Caki2 (cell line): ENCODE results near the gene HS1BP3. TPM values are rescaled to one million over a fixed set of nuclear protein-coding genes. Genes with fewer than 3 reads are reported as not detected.

ENCODE experiments used
- DNase-seq: peaks from one replicate; pipeline ENCODE4 v3.0.0-alpha.2; 2015; ENCODE audit warnings: low read depth
- in situ Hi-C: cut with HindIII; loops from 2 replicates; pipeline ENCODE4 v1.10.0; 2016; ENCODE audit warnings: low sequenced_read_pairs, low pct_unique_long_range_greater_than_20kb, mixed read lengths
- total RNA-seq: library from RNA; depleted of rRNA; stranded (reverse); fragments of >200 nt; shearing (Covaris generic); gene quantifications from 2 replicates; pipeline ENCODE4 v1.2.3, GENCODE V29; 2014; ENCODE audit warnings: low replicate concordance; rRNA removed

Gene HS1BP3
- total RNA-seq, 1 experiment from 2014 or later = 66.2 TPM

GRCh38 chr2:20575414-20575813, 75.5 kb downstream of the HS1BP3 start:
- no peak for DNase-seq
- in situ Hi-C loops = no loop called here

DNA sequence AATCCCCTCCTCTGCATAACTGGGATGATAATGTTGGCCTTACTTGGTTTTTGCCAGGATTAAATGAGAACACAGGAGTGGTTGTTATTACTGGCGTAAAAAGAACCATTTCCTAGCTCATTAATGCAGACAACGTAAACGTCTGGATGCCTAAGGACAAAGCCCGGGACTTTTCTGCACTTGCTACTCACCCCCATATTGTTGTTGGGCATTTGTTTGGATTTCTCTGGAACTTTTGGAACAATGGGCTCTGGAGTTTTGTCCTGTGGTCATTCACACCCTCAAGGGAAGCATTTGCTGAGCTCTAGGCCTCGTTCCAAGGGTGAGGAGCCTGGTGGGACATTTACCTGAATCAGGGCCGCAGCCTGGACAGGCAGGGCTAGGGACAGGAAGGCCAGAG, 76.0 kb downstream of the HS1BP3 start:
- in situ Hi-C loops = no loop called here
- no peak for DNase-seq

GRCh38 chr2:20574423-20574911, 76.4 kb downstream of the HS1BP3 start:
- in situ Hi-C loops = no loop called here
- no peak for DNase-seq

GRCh38 chr2:20573620-20574422, 77.1 kb downstream of the HS1BP3 start:
- in situ Hi-C loops = no loop called here
- DNase-seq = no peak

DNA sequence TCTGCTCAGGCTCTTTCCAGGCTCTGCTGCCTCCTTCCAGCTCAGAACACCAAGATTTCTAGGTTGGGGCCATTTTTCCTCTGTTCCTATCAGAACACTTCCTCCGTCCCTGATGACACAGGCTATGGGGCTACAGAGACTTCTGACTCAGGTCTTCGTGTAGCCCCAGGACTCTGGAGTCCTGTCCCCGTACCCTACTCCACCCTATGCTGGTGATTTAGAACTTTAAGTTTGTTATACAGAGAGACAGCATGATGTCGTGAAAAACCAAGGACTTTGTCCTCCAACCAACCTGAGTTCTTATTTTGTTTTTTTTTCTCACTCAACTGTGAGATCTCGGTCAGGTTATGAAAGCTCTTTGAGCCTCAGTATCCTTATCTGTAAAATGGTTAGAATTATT, 78.7 kb downstream of the HS1BP3 start:
- DNase-seq = no peak
- in situ Hi-C loops = no loop called here

GRCh38 chr2:20571644-20572215, 79.2 kb downstream of the HS1BP3 start:
- in situ Hi-C loops = no loop called here
- DNase-seq = no peak

- DNase-seq = no peak
- in situ Hi-C loops = no loop called here
Measured at GRCh38 chr2:20571231-20571630, 79.7 kb downstream of the HS1BP3 start.

DNA sequence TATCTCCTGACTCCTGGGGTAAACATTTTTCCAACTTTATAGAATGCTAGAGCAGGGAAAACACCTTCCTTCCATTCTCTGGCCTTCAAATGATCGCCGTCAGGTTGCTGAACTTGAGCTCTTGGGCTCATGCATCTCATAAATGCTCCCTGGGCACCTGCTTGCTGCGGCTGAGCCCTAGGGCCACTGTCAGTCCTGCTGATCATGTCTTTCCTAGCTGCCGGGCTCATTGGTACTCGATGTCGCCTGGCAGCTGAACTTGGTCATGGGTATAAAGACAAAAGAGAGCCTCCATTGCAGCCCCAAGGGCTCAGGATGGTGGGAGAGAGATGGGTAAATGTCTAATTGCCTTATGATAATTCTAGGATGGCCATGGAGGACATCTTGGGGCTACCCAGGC, 80.6 kb downstream of the HS1BP3 start:
- in situ Hi-C loops = no loop called here
- DNase-seq = no peak

- in situ Hi-C loops = no loop called here
- no peak for DNase-seq
Measured at GRCh38 chr2:20569464-20570223, 81.3 kb downstream of the HS1BP3 start.

- no peak for DNase-seq
- in situ Hi-C loops = no loop called here
Measured at GRCh38 chr2:20568501-20569463, 82.1 kb downstream of the HS1BP3 start.

- in situ Hi-C loops = no loop called here
- DNase-seq = no peak
Measured at GRCh38 chr2:20567926-20568179, 83.0 kb downstream of the HS1BP3 start.

Other genes starting within 250 kb of the HS1BP3 start
- gene RHOB, start 204.0 kb downstream of the HS1BP3 start, total RNA-seq = 151 and 158 TPM in 2 replicates
- gene GDF7, start 16.0 kb upstream of the HS1BP3 start, total RNA-seq = 0.68 and 0.72 TPM in 2 replicates
- gene LDAH, start 172.0 kb upstream of the HS1BP3 start, total RNA-seq = 26.3 and 36.3 TPM in 2 replicates